ENCODE results near the gene LUC7L3. TPM values are rescaled to one million over a fixed set of nuclear protein-coding genes. Genes with fewer than 3 reads are reported as not detected.
"Not testable (repeated sequence)": the region's sequence is repeated elsewhere in the genome, so short reads cannot be mapped to it uniquely, and the experiment has no call there.

The LUC7L3 gene
- total and polyA plus RNA-seq, 5 donors = 61.7 to 76.7 (median 67.5) TPM

DNA sequence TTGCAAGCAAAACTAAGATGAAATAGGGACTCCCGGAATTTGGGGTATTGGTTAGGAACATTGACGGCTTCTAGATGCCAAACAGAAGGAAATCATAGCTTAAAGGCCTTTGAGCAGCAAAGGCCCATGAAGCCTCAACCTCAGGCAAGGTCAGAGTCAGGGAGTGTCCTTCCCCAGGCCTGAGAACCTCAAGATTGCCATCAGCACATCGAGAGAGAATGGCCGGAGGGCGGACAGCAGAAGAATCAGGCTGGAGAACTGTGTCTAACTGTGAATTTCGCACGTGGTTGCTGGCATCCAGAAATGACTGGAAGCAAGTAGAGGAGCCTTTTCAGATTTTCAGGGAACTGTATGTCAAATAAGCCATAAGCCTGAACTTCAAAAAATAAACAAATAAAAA, 72.7 kb downstream of the LUC7L3 start:
- H3K9me3 ChIP-seq (ENCODE audit: control insufficient read depth, low read length) = no peaks in the 10 kb centered on the region
- ATAC-seq = no peak
- 92% methylated on average over 7 of the region's 7 CpGs for WGBS

DNA sequence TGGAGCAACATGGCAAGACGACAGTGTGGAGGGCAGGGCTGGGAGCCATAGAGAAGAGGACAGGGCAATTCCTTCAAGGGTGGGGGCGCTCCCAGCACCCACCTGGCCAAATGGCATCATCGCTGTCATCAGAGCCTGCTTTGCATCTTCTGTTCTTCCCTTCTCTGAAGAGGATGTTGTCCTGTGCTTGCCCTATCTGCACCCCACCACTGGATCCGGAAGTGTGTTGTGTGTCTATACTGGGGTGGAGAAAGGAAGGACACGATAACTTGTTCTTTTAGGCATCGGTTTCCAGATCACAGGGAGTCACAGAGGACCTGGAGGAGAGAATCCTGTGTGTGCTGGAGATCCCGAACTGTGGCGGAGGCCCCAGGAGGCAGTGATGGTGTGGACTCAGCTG, 73.6 kb downstream of the LUC7L3 start:
- Histone ChIP-seq H3K27me3 (ENCODE audit: control insufficient read depth, insufficient read depth) (no peaks in the 10 kb centered on the region), H3K4me3 (ENCODE audit: low read length) (no peak overlapping the region), H3K4me1 (ENCODE audit: control insufficient read depth, insufficient read depth, low read length) (peaks cover 4% of the 10 kb centered on the region), H3K27ac (ENCODE audit: low read length) (no peak overlapping the region), H3K9me3 (ENCODE audit: control insufficient read depth, low read length) (no peaks in the 10 kb centered on the region)
- WGBS = 89% methylated on average over 8 of the region's 8 CpGs
- intact Hi-C loops (cut with DNase I) = no loop called here
- DNase-seq (no peak), ATAC-seq (peak in 1 of 2 donors; percentile 44)

More for the DNA sequence above, 72.7 kb downstream of the LUC7L3 start:
- no peak for DNase-seq
- no peak overlapping the region for H3K27ac ChIP-seq (ENCODE audit: low read length)
- H3K4me3 ChIP-seq (ENCODE audit: low read length) = no peak overlapping the region
- intact Hi-C loops (cut with DNase I) = no loop called here
- peaks cover 1% of the 10 kb centered on the region for H3K4me1 ChIP-seq (ENCODE audit: control insufficient read depth, insufficient read depth, low read length)
- no peaks in the 10 kb centered on the region for H3K27me3 ChIP-seq (ENCODE audit: control insufficient read depth, insufficient read depth)

DNA sequence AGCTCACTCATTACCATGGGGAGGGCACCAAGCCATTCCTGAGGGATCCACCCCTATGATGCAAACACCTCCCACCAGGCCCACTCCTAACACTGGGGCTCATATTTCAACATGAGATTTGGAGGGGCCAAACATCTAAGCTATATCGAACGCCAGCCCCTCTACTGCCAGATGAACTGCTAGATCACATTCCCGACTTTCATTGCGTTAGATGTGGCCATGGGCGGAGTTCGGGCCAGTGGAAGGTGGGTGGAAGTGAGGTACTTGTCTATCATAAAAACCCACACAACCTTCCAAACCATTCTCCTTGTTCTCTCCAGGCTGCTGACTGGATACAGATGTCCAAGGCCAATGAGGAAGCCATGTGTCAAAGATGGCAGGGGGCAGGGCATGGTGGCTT, 75.0 kb downstream of the LUC7L3 start:
- Histone ChIP-seq H3K4me3 (ENCODE audit: low read length) (no peak overlapping the region), H3K27ac (ENCODE audit: low read length) (no peak overlapping the region), H3K27me3 (ENCODE audit: control insufficient read depth, insufficient read depth) (no peaks in the 10 kb centered on the region), H3K4me1 (ENCODE audit: control insufficient read depth, insufficient read depth, low read length) (peaks cover 4% of the 10 kb centered on the region), H3K9me3 (ENCODE audit: control insufficient read depth, low read length) (no peaks in the 10 kb centered on the region)
- intact Hi-C loops (cut with DNase I) = no loop called here
- DNase-seq (no peak), ATAC-seq (no peak)
- WGBS = 95% methylated on average over 6 of the region's 6 CpGs

DNA sequence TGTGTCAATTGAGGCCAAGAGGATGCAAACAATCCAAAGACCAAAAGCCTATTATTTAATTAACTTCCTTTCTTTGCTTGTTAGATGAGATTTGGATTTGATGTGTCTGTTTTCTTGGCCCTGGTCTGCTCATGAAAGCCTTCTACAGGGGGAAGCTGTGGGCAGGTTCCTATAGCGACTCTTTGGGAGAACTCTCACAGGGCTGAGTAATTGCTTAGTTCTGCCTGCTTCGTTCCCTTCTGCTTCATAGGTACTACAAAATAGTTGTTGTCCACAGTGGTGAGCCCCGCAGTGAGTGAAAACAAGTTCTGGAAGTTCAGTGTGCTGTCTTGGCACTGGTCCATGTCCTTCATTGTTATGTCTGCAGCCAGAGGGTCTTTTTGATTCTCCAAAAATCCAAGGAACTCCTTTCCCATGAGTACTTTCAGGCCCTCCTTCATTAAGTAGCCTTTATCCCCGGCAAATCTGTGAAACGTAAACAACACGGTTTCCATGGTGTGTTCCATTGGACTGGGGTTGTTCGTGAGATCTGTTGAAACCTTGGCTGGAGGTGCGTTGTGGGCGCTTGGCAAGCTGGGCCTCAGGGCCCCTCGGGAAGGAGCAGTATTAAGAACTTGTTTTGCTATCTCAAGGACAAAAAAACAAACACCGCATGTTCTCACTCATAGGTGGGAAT, 77.9 kb downstream of the LUC7L3 start:
- 48% methylated on average over 11 of the region's 11 CpGs for WGBS
- Histone ChIP-seq H3K4me3 (ENCODE audit: low read length) (no peak overlapping the region), H3K9me3 (ENCODE audit: control insufficient read depth, low read length) (no peaks in the 10 kb centered on the region), H3K27ac (ENCODE audit: low read length) (no peak overlapping the region), H3K4me1 (ENCODE audit: control insufficient read depth, insufficient read depth, low read length) (peaks cover 4% of the 10 kb centered on the region), H3K27me3 (ENCODE audit: control insufficient read depth, insufficient read depth) (no peaks in the 10 kb centered on the region)
- DNase-seq = no peak
- intact Hi-C loops (cut with DNase I) = no loop called here
- no peak for ATAC-seq

DNA sequence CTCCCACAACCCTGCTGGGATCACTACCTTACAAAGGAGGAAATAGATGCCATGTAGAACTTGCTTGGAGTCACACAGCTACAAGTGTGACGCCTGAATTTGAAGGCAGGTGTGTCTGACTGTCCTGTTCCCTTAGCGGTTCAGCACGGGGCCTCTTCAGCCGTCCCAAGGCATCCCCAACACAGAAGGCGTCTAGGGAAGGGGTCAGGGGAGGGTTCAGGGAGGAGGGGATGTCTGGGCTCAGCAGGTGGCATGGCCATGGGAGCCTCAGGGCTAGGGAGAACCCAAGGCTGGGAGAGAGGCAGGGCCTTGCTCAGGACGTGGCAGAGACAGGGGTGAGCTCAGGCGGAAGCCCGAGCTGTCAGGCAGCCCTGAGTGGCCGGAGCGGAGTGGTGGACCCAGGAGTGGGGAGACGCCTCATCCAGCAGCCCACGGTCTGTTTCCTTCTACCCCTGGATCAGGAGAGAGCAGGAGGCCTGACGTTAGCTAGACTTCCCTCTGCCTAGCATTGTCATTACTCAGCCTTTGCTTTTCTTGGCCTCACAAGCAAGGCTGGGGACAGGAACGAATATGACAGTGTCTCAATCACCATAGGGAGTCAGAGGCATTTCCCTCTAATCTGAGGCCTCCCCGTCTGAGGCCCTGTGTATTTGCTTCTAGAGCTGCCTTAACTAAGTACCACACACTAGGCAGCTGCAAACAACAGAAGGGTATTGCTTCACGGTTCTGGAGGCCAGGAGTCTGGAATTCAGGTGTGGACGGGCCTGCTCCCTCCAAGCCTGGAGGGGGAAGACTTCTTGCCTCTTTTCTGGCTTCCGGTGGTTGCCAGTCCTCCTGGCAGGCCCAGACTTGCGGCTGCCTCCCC, 79.3 kb downstream of the LUC7L3 start:
- Histone ChIP-seq H3K27ac (ENCODE audit: low read length) (no peak overlapping the region), H3K9me3 (ENCODE audit: control insufficient read depth, low read length) (no peaks in the 10 kb centered on the region), H3K4me1 (ENCODE audit: control insufficient read depth, insufficient read depth, low read length) (peaks cover 4% of the 10 kb centered on the region), H3K27me3 (ENCODE audit: control insufficient read depth, insufficient read depth) (no peaks in the 10 kb centered on the region), H3K4me3 (ENCODE audit: low read length) (no peak overlapping the region)
- DNase-seq = no peak
- intact Hi-C loops (cut with DNase I) = no loop called here
- ATAC-seq = peak in 1 of 2 donors; percentile 42
- WGBS = 85% methylated on average over 19 of the region's 19 CpGs

DNA sequence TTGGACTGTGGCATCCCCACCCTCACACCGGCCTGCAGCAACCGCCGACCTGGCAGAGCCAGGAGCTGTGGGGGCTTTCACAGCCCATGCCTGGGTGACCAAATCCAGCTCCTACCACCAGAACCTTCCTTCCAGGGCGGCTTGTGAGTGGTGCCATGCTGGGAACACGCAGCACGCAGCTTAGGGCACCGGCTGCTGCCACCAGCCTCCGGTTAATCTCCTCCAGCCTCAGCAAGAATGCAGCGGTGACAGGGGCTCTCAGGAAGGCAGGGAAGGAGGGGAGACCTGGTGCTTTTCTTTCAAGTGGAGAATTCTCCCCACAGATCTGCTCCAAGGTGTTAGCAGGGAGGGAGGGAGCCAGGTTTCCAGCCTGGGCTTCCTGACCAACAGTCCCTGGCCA, 80.2 kb downstream of the LUC7L3 start:
- intact Hi-C loops (cut with DNase I) = no loop called here
- 83% methylated on average over 9 of the region's 9 CpGs for WGBS

DNA sequence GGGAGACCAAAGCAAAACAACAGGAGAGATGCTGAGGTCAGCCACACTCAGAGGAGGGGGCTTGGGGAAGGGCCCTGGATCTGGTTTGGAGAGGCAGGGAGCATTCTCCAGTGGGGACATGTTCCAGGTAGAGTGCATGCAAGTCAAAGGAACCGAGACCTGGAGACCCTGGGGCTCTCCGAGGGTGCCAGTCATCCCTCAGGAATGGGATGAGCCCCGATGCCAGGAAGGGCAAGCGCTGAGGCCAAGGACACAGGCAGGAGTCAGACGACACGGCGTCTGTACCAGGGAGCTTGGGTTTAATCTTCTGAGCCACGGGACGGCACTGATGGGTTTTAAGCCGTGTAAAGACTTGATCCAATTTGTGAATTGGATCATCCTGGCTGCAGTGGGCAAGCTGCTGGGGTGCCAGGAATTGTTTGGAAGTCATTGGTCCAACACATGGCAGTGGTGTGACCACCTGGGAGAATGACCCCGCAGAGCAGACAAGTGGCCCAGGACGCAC, 80.8 kb downstream of the LUC7L3 start:
- Histone ChIP-seq H3K27me3 (ENCODE audit: control insufficient read depth, insufficient read depth) (no peaks in the 10 kb centered on the region), H3K27ac (ENCODE audit: low read length) (no peak overlapping the region), H3K9me3 (ENCODE audit: control insufficient read depth, low read length) (no peaks in the 10 kb centered on the region), H3K4me1 (ENCODE audit: control insufficient read depth, insufficient read depth, low read length) (peaks cover 4% of the 10 kb centered on the region), H3K4me3 (ENCODE audit: low read length) (no peak overlapping the region)
- intact Hi-C loops (cut with DNase I) = no loop called here
- DNase-seq (no peak), ATAC-seq (no peak)
- WGBS = 91% methylated on average over 12 of the region's 12 CpGs

More for the DNA sequence above, 80.2 kb downstream of the LUC7L3 start:
- DNase-seq (no peak), ATAC-seq (no peak)
- no peaks in the 10 kb centered on the region for H3K27me3 ChIP-seq (ENCODE audit: control insufficient read depth, insufficient read depth)
- no peak overlapping the region for H3K4me3 ChIP-seq (ENCODE audit: low read length)
- no peak overlapping the region for H3K27ac ChIP-seq (ENCODE audit: low read length)
- H3K9me3 ChIP-seq (ENCODE audit: control insufficient read depth, low read length) = no peaks in the 10 kb centered on the region
- peaks cover 4% of the 10 kb centered on the region for H3K4me1 ChIP-seq (ENCODE audit: control insufficient read depth, insufficient read depth, low read length)

DNA sequence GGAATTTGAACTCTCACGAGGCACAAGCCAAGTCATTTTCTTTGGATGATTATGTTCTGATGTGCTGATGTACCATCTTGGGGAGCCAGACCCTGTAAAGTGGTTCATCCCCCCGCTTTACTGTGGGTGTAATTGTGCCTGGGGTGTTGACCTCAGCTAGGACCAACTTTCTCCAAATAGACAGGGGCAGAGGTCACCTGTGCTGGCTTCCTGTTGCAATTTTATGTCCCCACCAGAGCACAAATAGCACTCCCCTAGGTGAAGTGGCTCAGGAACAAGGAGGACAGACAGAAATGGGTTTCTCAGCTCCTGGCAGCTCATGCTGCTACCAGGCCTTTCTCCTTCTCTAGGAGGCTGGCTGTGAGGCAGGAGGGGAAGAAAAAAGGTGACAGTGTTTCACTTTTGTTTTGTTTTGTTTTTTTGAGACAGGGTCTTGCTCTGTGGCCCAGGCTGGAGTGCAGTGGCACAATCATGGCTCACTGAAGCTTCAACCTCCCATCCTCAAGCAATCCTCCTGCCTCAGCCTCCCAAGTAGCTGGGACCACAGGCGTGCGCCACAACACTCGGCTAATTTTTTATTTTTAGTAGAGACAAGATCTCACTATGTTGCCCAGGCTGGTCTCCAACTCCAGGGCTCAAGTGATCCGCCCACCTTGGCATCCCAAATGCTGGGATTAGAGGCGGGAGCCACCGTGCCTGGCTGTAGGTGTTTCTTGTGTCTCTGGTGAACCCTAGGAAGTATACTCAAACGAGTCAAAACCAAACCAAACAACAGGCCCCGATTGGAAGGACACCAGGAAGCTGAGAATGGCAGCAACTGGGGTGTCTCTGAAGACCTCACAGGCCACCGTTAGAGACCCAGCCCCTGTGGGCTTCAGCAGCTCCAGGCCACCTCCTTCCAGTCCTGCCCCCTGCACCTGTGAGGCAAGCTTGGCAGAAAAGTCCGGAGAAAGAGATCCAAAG, 83.5 kb downstream of the LUC7L3 start:
- no peak for DNase-seq
- intact Hi-C loops (cut with DNase I) = no loop called here
- Histone ChIP-seq H3K27ac (ENCODE audit: low read length) (no peak overlapping the region), H3K4me1 (ENCODE audit: control insufficient read depth, insufficient read depth, low read length) (no peaks in the 10 kb centered on the region), H3K4me3 (ENCODE audit: low read length) (no peak overlapping the region), H3K27me3 (ENCODE audit: control insufficient read depth, insufficient read depth) (no peaks in the 10 kb centered on the region), H3K9me3 (ENCODE audit: control insufficient read depth, low read length) (no peaks in the 10 kb centered on the region)
- ATAC-seq = no peak
- 85% methylated on average over 12 of the region's 12 CpGs for WGBS

DNA sequence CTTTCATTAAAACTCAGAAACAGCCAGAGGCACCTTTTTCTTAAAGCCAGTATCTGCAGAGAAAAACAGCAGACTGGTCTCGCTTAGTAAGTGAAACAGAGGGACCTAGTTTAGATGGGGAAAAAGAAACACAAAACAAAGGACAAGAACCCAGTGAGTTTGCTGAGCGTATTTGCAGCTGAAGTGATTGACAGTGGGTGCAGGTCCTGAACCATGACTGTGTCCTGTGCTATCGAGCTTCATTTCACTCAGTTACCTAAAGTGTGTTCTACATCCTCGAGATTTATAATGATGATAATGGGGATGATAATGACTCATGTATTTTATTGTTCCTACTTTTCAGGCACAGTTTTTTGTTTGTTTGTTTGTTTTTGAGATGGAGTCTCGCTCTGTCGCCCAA, 84.3 kb downstream of the LUC7L3 start:
- H3K4me3 ChIP-seq (ENCODE audit: low read length) = no peak overlapping the region
- no peak for ATAC-seq
- H3K27ac ChIP-seq (ENCODE audit: low read length) = no peak overlapping the region
- no peaks in the 10 kb centered on the region for H3K4me1 ChIP-seq (ENCODE audit: control insufficient read depth, insufficient read depth, low read length)
- H3K27me3 ChIP-seq (ENCODE audit: control insufficient read depth, insufficient read depth) = no peaks in the 10 kb centered on the region
- WGBS = 83% methylated on average over 6 of the region's 6 CpGs
- no peaks in the 10 kb centered on the region for H3K9me3 ChIP-seq (ENCODE audit: control insufficient read depth, low read length)
- intact Hi-C loops (cut with DNase I) = no loop called here
- no peak for DNase-seq

DNA sequence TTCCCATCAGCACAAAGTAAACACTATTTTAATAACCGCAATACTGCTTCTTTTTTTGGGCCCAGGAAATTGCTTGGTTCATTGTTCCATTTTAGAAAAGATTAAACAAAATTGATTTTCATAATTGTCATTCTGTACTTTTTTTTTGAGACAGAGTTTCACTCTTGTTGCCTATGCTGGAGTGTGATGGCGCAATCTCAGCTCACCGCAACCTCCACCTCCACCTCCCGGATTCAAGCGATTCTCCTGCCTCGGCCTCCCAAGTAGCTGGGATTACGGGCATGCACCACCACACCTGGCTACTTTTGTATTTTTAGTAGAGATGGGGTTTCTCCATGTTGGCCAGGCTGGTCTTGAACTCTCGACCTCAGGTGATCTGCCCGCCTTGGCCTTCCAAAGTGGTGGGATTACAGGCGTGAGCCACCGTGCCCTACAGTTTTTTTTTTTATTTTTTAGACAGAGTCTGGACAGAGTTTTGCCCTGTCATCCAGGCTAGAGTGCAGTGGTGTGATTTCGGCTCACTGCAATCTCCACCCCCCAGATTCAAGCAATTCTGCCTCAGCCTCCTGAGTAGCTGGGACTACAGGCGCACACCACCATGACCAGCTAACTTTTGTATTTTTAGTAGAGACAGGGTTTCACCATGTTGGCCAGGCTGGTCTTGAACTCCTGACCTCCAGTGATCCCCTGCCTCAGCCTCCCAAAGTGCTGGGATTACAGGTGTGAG, 85.5 kb downstream of the LUC7L3 start:
- H3K4me3 ChIP-seq (ENCODE audit: low read length); H3K9me3 ChIP-seq (ENCODE audit: control insufficient read depth, low read length); DNase-seq; H3K4me1 ChIP-seq (ENCODE audit: control insufficient read depth, insufficient read depth, low read length); intact Hi-C loops (cut with DNase I); H3K27me3 ChIP-seq (ENCODE audit: control insufficient read depth, insufficient read depth); ATAC-seq; H3K27ac ChIP-seq (ENCODE audit: low read length): not testable (repeated sequence)
- 96% methylated on average over 13 of the region's 13 CpGs for WGBS

All from right cardiac atrium (tissue), 5 donors.